HepG2 (cell line): Measurements from ENCODE around the gene CD40. TPM values are rescaled to one million over a fixed set of nuclear protein-coding genes. Genes with fewer than 3 reads are reported as not detected.
A peak's percentile ranks its signal among the peaks of the same experiment; 100 is the strongest.

Source experiments
- HDAC2 ChIP-seq: sonication (generic); formaldehyde crosslinking; IDR thresholded peaks from 2 replicates; pipeline ENCODE4 v1.4.0; 2020; ENCODE audit warnings: missing genetic modification reagents
- HMG20A ChIP-seq: IDR thresholded peaks from 2 replicates; pipeline ENCODE4 v1.6.1; 2016; ENCODE audit warnings: borderline replicate concordance
- RCOR2 ChIP-seq: IDR thresholded peaks from 2 replicates; pipeline ENCODE4 v1.6.1; 2016; ENCODE audit warnings: missing biosample characterization, missing genetic modification reagents
- SIX1 ChIP-seq: sonication (generic); formaldehyde crosslinking; IDR thresholded peaks from 2 replicates; pipeline ENCODE4 v1.4.0; 2020; ENCODE audit warnings: missing genetic modification reagents, borderline replicate concordance
- SOX13 ChIP-seq, 3 experiments: fragments of 450-650 bp in 1 of 3; sonication (generic) in 1 of 3; formaldehyde crosslinking in 1 of 3; IDR thresholded peaks in 2 of 3; conservative IDR thresholded peaks in 1 of 3; 2 replicates each; pipeline versions ENCODE4 v1.5.0 to v1.6.1; 2016 to 2020; ENCODE audit warnings: antibody characterized with exemption in 1 of 3, mild to moderate bottlenecking in 1 of 3, missing compliant biosample characterization in 1 of 3, missing genetic modification reagents in 1 of 3, moderate library complexity in 1 of 3
- SOX6 ChIP-seq, 2 experiments: fragments of 450-650 bp in 1 of 2; sonication (generic) in 1 of 2; formaldehyde crosslinking in 1 of 2; IDR thresholded peaks; 2 replicates each; pipeline versions ENCODE4 v1.4.0 to v1.6.1; 2017 to 2020; ENCODE audit warnings: antibody characterized with exemption in 1 of 2, mild to moderate bottlenecking in 1 of 2, missing genetic modification reagents in 1 of 2
- THAP11 ChIP-seq: IDR thresholded peaks from 2 replicates; pipeline ENCODE4 v1.6.1; 2016; ENCODE audit warnings: missing biosample characterization, missing genetic modification reagents
- ZBTB21 ChIP-seq: sonication (generic); formaldehyde crosslinking; IDR thresholded peaks from 2 replicates; pipeline ENCODE4 v1.4.0; 2020; ENCODE audit warnings: missing genetic modification reagents
- ZNF484 ChIP-seq: sonication (generic); formaldehyde crosslinking; IDR thresholded peaks from 2 replicates; pipeline ENCODE4 v1.5.1; 2020; ENCODE audit warnings: mild to moderate bottlenecking, low read depth, missing genetic modification reagents, borderline replicate concordance
- ZNF501 ChIP-seq: sonication (generic); formaldehyde crosslinking; IDR thresholded peaks from 2 replicates; pipeline ENCODE4 v1.5.1; 2020; ENCODE audit warnings: mild to moderate bottlenecking, moderate library complexity, missing genetic modification reagents
- ZNF546 ChIP-seq: sonication (generic); formaldehyde crosslinking; conservative IDR thresholded peaks from 2 replicates; pipeline ENCODE4 v1.8.1; 2023; ENCODE audit warnings: mild to moderate bottlenecking, missing genetic modification reagents
- ZNF598 ChIP-seq: sonication (generic); formaldehyde crosslinking; IDR thresholded peaks from 2 replicates; pipeline ENCODE4 v1.5.1; 2020; ENCODE audit warnings: mild to moderate bottlenecking, missing genetic modification reagents, borderline replicate concordance
- ZNF792 ChIP-seq: IDR thresholded peaks from 2 replicates; pipeline ENCODE4 v1.6.1; 2016
- ZSCAN31 ChIP-seq: sonication (generic); formaldehyde crosslinking; IDR thresholded peaks from 2 replicates; pipeline ENCODE4 v1.5.0; 2020; ENCODE audit warnings: low read depth, mild to moderate bottlenecking, missing genetic modification reagents
- polyA plus RNA-seq, 8 experiments: library from polyadenylated mRNA; depleted of rRNA in 3 of 8; stranded (reverse) in 7 of 8; unstranded in 1 of 8; fragments of >200 nt; fragmentation: Illumina TruSeq in 4 of 8; extraction: Trizol in 4 of 8; gene quantifications; 2 replicates each; pipeline versions ENCODE4 v1.2.1 to v1.2.3, GENCODE V29; 2011 to 2016; ENCODE audit warnings: low read depth in 4 of 8, missing spikeins in 1 of 8, mixed read lengths in 1 of 8; ENCODE audit not compliant: insufficient read depth in 1 of 8
- total RNA-seq, 5 experiments: library from RNA; depleted of rRNA; stranded (reverse); fragments of >200 nt; fragmentation: Illumina TruSeq; extraction: Trizol; gene quantifications; 2 replicates each; pipeline ENCODE4 v1.2.3, GENCODE V29; 2016; ENCODE audit warnings: low read depth in 1 of 5
- TF ChIP-seq, protein P1 (sequence below), 2 experiments: sonication (generic) in 1 of 2; formaldehyde crosslinking in 1 of 2; IDR thresholded peaks; 2 replicates each; pipeline versions ENCODE4 v1.6.1 to v1.9.0; 2014 to 2022; ENCODE audit warnings: antibody characterized with exemption in 1 of 2, borderline replicate concordance in 1 of 2, inconsistent platforms in 1 of 2, low read depth in 1 of 2, missing genetic modification reagents in 1 of 2
- TF ChIP-seq, protein P2 (sequence below): sonication (generic); formaldehyde crosslinking; IDR thresholded peaks from 2 replicates; pipeline ENCODE4 v1.8.0; 2023; ENCODE audit warnings: mild to moderate bottlenecking, missing genetic modification reagents
- TF ChIP-seq, protein P3 (sequence below): sonication (generic); formaldehyde crosslinking; conservative IDR thresholded peaks from 2 replicates; pipeline ENCODE4 v1.8.0; 2022; ENCODE audit warnings: mild to moderate bottlenecking, moderate library complexity, missing genetic modification reagents
- TF ChIP-seq, protein P4 (sequence below): sonication (generic); formaldehyde crosslinking; IDR thresholded peaks from 2 replicates; pipeline ENCODE4 v1.4.0; 2020; ENCODE audit warnings: mild to moderate bottlenecking, missing genetic modification reagents

CD40 gene
- total and polyA plus RNA-seq, 2 of the 13 experiments (the other 11 are each of a cell fraction or from before 2014, with no cell fraction given), result 4.6 to 13.4 TPM

DNA sequence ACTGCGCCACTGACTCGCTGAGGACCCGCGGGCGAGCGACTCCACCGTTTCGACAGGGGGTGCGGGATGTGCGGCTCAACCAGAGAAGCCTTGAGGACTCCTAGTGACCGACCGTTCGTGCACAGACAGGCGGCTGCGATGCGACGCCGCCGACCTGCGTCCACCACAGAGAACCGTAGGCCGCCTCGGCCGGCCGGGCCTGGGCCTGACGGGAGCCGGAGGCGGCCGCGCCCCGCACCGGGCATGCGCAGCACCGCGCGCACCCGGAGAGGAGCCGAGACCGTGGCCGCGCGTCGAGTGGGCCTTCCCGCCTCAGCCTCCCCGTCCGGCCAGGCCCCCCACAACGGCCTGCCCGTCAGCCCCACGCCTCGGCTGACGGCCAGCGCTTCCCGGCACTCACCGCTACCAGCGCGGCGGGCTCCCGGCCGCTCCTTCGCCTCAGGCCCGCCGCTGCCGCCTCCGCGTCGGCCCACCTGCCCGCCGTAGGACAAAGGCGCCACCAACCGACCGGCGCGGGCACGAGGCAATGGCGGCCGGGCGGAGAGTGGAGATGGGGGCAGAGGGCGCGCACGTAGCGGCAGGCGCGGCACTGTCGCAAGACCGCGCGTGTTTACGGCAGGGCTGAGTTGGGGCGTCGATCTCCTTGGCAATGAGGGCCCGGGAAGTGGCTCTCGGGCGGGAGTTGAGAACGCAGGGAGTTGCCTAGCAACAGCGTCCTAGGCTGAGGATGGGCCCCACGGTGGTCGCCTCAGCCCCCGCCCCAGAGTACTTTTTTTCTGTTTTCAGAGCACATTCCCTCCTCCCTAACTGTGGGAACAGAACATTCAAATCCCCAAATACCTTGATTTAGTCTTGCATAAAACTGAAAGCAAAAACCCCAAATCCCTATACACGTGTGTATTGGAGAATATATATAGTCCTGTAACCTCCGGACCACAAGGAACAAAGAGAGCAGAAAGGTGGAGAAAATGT, 28.4 kb upstream of the CD40 start, which contains the start of gene NCOA5 (continued):
- TF ChIP-seq, protein P1, sequence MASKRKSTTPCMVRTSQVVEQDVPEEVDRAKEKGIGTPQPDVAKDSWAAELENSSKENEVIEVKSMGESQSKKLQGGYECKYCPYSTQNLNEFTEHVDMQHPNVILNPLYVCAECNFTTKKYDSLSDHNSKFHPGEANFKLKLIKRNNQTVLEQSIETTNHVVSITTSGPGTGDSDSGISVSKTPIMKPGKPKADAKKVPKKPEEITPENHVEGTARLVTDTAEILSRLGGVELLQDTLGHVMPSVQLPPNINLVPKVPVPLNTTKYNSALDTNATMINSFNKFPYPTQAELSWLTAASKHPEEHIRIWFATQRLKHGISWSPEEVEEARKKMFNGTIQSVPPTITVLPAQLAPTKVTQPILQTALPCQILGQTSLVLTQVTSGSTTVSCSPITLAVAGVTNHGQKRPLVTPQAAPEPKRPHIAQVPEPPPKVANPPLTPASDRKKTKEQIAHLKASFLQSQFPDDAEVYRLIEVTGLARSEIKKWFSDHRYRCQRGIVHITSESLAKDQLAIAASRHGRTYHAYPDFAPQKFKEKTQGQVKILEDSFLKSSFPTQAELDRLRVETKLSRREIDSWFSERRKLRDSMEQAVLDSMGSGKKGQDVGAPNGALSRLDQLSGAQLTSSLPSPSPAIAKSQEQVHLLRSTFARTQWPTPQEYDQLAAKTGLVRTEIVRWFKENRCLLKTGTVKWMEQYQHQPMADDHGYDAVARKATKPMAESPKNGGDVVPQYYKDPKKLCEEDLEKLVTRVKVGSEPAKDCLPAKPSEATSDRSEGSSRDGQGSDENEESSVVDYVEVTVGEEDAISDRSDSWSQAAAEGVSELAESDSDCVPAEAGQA (IDR thresholded peaks at IDR 0.05; ENCODE audit: low read depth), result peak; percentile 96
- TF ChIP-seq, protein P1 (CRISPR knock-in tag; IDR thresholded peaks at IDR 0.05; ENCODE audit: borderline replicate concordance), result peak; percentile 96
- TF ChIP-seq RCOR2 (CRISPR knock-in tag) (no peak), SIX1 (CRISPR knock-in tag) (no peak), ZNF598 (peak; percentile 89; the same call in 1 of the 2 replicates), ZNF484 (no peak), HDAC2 (CRISPR knock-in tag) (peak; percentile 78), SOX6 (IDR thresholded peaks at IDR 0.05) (no peak), SOX6 (CRISPR knock-in tag; IDR thresholded peaks at IDR 0.05) (no peak), THAP11 (CRISPR knock-in tag) (peak; percentile 95), SOX13 (IDR thresholded peaks at IDR 0.05) (no peak; the same call in 1 of the 2 replicates), SOX13 (CRISPR knock-in tag; conservative IDR thresholded peaks at IDR 0.05 in 1 of 2, IDR thresholded peaks at IDR 0.05 in 1 of 2) (peak in 1 of 2 experiments; percentile 67; a peak in 2 of 4 replicates), ZBTB21 (CRISPR knock-in tag) (no peak; the same call in 1 of the 2 replicates), ZNF546 (CRISPR knock-in tag) (peak; percentile 98), ZNF501 (CRISPR knock-in tag) (peak; percentile 95), ZNF792 (peak; percentile 81), HMG20A (CRISPR knock-in tag) (no peak), ZSCAN31 (CRISPR knock-in tag) (peak; percentile 66)
- TF ChIP-seq, protein P2, sequence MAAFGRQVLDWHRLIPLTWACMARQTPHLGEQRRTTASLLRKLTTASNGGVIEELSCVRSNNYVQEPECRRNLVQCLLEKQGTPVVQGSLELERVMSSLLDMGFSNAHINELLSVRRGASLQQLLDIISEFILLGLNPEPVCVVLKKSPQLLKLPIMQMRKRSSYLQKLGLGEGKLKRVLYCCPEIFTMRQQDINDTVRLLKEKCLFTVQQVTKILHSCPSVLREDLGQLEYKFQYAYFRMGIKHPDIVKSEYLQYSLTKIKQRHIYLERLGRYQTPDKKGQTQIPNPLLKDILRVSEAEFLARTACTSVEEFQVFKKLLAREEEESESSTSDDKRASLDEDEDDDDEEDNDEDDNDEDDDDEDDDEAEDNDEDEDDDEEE (CRISPR knock-in tag), result peak; percentile 93
- TF ChIP-seq, protein P3, sequence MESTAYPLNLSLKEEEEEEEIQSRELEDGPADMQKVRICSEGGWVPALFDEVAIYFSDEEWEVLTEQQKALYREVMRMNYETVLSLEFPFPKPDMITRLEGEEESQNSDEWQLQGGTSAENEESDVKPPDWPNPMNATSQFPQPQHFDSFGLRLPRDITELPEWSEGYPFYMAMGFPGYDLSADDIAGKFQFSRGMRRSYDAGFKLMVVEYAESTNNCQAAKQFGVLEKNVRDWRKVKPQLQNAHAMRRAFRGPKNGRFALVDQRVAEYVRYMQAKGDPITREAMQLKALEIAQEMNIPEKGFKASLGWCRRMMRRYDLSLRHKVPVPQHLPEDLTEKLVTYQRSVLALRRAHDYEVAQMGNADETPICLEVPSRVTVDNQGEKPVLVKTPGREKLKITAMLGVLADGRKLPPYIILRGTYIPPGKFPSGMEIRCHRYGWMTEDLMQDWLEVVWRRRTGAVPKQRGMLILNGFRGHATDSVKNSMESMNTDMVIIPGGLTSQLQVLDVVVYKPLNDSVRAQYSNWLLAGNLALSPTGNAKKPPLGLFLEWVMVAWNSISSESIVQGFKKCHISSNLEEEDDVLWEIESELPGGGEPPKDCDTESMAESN (CRISPR knock-in tag), result peak; percentile 98
- TF ChIP-seq, protein P4, sequence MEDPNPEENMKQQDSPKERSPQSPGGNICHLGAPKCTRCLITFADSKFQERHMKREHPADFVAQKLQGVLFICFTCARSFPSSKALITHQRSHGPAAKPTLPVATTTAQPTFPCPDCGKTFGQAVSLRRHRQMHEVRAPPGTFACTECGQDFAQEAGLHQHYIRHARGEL (CRISPR knock-in tag), result peak; percentile 85; the same call in 1 of the 2 replicates
